Hematopoietic multipotent progenitor cell treated with erythropoietin and hydrocortisone succinate and interleukin-3 and kit ligand, for 15 days (in vitro differentiated cells): ENCODE results near the gene CABP7.
"Not testable (repeated sequence)": the region's sequence is repeated elsewhere in the genome, so short reads cannot be mapped to it uniquely, and the experiment has no call there.

Source experiments
- DNase-seq: peaks from one replicate; pipeline ENCODE4 v3.0.0-alpha.2; 2015; ENCODE audit warnings: low spot score

Gene CABP7

DNA sequence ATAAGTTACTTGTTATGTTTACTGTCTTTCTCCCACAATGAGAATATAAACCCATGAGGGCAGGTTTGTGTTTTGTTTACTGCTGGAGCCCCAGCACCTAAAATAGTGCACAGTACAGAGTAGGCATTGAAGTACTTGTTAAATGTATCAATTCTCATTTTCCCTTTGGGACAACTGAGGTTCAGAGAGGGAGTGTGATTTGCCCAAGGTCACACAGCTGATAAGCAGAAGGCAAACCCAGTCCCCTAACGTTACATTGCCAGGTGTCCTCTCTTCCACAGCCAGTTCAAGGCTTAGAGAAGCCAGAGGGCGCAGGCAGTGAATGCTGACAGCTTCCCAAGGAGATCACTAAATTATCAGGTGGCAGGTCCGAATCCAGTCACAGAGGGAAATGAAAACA is 30.2 kb downstream of the CABP7 start:
- no peak for DNase-seq

DNA sequence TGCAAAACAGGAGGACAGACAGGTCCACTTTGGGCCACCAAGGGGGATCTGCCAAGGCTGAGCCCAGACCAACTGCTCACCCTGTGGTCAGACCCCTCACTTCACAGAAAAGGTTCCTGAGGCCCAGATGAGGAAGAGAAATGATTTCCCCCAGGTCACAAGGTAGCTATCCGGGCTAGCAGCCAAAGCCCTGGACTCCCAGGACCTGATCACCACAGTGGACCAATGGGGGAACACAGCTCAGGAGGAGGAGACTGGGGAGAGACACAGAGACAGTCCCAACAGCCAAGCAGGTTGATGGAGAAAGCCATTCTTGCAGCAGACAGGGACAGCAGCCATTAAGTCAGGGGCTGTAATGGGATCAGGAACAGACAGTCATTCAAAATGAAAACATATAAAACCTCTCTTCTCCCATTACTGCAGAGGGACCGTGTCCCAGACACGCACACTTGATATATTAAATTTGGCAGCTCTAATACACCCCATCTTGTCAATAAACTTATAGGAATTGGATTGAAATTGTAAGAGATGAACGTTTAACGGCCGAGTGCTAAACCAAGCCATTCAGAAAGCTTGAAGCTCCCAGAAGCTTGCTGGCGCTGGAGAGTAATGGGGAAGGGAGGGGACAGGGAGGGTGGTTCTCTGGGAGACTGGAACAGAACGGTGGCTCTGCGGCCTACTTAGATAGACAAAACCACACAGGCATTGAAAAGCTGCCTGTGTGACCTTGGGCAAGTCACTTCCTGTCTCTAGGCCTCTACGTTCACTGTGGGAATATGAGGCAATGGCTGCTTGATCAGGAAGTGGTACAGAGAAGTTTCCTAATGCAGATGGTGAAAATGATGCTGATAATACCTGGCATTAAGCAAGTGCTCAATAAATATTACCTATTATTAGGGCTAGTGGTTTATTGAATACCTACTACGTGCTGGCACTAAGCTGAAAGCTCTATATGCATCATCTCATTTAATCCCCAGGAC is 31.0 kb downstream of the CABP7 start:
- DNase-seq = no peak

DNA sequence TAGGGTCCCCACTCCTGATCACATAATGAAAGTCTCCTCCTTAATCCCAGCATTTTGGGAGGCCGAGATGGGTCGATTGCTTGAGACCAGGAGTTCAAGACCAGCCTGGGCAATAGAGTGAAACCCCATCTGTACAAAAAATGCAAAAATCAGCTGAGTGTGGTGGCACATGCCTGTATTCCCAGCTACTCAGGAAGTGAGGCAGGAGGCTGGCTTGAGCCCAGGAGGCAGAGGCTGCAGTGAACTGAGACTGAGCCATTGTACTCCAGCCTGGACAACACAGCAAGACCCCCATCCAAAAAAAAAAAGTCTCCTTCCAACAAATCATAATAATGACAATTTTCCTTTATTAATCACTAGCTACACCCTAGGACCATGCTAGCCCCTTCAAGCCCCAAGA is 31.9 kb downstream of the CABP7 start:
- DNase-seq = no peak

DNA sequence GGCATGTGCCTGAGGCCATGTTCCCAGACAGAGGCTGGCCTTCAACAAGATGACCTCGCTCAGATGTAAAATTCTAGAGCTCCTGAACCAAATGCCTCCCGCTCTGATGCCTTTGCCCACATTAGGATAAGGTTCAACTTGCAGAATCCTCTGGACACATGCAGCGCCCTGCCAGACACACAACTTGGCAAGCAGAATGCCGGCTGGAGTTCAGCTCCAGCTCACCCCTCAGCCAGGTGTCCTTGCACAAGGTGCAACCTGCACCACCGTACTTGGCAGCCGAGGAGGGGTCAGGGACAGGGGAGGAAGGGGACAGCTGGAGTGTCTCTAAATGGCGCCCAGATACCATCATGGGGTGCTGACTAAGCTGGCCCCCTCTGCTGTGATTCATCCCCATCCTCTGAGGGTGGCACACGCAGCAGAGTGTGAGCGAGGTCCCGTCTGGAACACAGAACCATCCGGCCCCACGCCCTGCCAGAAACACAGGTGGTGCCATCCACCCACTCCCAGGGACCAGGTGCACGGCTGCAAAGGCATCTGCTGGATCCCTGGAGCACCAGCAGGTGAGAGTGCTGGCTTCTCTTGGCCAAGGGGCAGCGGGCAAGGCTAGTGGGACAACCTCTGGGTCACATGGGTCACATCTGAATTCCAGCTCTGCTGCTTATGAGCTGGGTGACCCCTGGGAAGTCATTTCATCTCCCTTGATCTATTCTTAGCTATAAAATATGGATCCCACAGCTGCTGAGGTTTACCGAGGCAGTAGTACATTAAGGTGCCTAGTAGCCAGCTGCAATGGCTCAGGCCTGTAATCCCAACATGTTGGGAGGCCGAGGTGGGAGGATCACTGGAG is 34.2 kb downstream of the CABP7 start:
- DNase-seq = no peak

DNA sequence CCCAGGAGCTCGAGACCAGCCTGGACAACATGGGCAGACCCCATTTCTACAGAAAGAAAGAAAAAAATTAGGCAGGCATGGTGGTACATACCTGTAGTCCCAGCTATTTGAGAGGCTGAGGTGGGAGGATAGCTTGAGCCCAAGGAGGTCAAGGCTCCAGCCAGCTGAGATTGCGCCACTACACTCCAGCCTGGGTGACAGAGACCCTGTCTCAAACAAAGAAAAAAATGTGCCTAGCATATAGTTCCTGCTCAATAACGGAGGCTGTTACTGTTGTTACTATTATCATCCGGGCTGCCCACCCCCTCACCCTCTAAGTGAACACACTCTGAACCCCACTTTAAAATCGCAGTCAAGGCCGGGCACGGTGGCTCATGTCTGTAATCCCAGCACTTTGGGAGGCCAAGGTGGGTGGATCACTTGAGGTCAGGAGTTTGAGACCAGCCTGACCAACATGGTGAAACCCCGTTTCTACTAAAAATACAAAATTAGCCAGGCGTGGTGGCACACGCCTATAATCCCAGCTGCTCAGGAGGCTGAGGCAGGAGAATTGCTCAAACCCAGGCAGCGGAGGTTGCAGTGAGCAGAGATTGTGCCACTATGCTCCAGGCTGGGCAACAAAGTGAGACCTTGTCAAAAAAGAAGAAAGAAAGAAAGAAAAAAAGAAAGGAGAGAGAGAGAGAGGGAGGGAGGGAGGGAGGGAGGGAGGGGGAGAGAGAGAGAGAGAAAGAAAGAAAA is 35.0 kb downstream of the CABP7 start:
- not testable (repeated sequence) for DNase-seq

DNA sequence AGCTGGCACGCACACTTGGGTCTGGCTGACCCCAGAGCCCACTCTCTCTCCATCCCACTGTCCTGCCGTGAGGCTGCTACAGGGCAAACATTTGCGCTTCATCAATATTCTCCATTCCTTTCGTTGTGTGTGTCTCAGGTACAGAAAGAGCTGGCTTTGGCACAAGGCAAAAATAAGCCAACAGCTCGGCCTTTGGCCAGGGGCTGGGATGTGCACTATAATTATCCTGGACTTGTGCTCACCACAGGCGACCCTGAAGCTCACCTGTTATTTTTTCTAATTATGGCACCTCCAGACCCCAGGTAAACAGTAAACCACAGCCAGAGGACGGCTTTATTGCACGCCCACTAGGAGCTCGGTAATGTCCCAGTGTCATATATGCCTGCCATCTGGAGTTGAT is 36.1 kb downstream of the CABP7 start:
- DNase-seq = no peak

DNA sequence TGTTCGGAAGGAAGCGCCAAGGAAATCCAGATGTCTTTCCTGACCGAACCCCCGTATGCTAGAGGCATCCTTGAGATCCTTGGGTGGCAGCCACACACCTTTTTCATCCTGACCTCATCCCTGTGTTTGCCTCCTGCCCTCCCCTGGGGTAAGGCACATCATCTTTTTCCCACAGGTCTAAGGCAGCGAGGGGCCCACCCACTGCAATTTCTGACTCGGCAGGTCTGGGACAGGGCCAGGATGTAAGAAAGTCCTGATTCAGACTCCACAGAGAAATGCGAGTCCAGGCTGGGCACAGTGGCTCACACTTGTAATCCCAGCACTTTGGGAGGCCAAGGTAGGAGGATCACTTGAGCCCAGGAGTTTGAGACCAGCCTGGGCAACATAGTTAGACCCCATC is 36.5 kb downstream of the CABP7 start:
- no peak for DNase-seq

DNA sequence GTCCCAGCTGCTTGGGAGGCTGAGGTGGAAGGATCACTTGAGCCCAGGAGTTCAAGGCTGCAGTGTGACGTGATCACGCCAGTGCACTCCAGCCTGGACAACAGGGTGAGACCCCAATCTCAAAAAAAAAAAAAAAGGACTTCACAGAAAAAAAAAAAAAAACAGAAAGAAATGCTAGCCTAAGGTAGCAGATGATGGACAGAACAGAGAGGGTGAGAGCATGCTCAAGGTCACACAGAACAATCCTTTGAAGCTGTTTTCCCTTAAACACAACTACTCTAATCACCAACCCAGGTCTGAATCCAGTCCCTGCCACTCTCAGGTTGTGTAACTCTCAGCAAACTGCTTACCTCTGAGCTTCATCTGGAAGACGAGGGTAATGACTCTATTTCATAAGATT is 37.3 kb downstream of the CABP7 start:
- DNase-seq = no peak

DNA sequence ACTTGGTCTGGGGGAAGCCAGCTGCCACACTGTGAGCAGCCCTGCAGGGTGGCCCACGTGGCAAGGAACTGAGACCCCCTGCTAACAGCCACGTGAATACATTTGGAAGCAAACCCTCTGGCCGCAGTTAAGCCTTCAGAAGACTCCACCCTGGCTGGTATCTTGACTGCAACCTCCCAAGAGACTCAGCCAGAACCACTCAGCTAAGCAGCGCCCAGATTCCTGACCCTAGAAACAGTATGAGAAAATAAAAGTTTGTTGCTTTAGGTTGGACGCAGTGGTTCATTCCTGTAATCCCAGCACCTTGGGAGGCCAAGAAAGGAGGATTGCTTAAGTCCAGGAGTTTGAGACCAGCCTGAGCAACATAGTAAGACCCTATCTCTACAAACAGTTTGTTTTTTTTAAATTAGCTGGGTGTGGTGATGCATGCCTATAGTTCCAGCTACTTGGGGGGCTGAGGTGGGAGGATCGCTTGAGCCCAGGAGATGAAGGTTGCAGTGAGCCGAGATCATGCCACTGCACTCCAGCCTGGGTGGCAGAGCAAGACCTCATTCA is 38.3 kb downstream of the CABP7 start:
- no peak for DNase-seq

DNA sequence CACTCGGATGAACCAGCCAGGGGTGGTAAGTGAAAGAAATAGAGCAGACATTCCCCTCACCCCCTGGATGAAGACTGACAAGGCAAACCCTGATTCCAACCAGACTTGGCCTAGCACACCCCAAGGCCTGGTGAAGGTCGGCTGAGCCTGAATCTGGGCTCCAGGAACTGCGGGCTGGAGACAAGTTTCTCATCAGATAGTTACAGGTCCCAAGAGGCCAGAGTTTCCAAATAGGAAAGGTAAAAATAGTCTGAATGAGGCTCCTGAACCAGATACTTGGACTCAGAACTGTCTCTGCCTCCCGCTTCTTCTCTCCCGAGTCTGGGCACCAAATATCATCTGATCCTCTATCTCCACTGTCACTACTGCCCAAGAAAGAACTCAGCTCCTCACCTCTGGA is 39.2 kb downstream of the CABP7 start:
- no peak for DNase-seq

DNA sequence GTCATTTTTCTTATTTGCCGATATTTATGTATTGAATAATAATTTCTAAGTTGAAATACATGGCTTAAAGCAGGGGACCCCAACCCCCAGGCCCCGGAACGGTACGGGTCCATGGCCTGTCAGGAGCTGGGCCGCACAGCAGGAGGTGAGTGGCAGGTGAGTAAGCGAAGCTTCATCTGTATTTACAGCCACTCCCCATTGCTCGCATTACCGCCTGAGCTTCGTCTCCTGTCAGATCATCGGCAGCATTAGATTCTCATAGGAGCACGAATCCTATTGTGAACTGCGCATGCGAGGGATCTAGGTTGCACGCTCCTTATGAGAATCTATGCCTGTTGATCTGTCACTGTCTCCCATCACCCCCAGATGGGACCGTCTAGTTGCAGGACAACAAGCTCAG is 42.5 kb downstream of the CABP7 start:
- no peak for DNase-seq

DNA sequence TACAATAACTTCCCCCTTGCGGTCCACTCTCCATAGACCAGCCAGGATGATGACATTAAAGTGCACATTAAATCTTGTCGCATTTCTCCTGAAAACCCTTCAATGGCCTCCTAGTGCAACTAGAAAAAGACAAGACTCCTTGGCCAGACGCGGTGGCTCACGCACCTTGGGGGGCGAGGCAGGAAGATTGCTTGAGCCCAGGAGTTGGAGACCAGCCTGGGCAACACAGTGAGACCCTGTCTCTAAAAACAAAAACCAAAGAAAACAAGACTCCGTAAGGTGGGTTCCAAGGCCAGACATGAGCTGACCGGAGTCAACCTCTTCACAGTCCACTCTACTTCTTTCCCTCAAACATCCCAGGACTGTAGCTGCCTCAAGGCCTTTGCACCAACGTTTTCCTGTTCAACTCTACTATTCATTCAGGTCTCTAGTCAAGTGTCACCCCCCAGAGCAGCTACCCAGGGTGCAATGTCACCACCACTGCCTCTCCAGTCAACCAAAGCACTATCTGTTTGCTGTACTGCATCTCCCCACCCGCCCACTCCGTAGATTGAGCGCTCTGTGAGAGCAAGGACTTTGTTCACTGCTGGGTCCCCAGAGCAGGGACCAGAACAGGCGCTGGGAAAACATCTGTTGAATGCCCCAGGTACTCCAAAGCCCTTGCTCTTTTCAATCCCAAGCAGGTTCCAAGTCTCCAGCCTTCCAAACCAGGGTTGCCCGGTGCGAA is 46.3 kb downstream of the CABP7 start:
- DNase-seq = peak; percentile 48

DNA sequence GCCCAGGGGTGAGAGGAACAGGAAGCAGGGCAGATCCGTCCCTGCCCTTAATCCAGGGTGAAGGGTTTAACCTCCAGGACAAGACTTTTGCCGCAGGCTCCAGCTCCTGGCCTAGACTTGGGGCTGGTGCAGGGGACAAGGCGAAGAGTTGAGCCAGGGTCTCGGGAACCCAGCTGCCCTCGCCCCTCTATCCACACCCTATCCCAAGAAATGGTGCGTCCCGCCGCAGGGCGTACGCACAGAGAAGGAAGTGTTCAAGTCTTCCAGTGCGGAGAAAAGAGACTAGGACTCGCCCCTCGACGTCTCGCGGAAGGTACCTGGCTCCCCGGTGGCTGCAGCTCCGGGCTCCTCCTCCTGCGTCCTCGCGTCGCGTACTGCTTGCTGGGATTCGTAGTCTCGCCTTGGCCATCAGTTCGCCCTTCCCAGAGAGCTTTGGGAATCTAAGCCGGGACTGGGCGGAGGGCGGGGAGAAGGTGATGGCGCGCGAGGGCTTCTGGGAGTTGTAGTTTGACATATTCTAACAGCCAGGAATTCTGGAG is 46.9 kb downstream of the CABP7 start, which contains the start of gene ZMAT5:
Gene ZMAT5 (minus strand): TSS at position 376 of the 539 bp plus-strand sequence. CDS start 18,463 bp downstream, outside the sequence.
- DNase-seq = peak; percentile 96

DNA sequence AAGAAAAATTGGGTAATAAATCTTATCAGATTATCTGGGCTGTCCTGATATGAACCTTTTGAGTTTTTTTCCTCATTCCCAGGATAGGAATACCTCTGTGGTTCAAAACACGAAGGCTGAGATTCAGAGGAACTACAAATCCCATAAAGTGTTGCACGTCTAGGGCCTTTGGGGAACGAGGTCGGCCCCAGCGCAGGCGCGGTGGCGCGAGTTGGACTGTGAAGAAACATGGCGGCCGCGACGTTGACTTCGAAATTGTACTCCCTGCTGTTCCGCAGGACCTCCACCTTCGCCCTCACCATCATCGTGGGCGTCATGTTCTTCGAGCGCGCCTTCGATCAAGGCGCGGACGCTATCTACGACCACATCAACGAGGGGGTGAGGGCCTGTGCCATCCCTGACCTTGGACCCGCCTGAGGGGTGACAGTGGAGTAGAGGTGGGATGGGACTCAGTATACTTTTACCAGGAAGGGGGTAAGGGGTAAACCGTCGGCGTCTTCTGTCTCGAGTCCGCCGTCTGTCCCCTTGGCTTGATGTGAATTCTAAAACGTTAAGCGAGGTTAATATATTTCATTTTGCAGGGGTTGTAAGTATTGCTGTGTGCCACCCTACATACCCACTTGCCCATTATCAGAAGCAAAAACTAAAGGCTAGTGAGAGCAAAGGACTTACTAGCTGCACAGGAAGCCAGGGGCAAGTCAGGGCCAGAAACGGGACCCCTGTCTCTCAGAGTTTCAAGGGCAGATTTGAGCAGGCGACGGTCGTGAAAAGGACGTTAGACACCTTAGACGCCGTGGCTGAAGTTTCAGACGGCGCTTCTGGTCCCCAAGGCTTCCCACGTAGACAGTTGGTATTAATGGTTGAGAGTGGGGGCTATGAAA is 47.6 kb downstream of the CABP7 start, which contains the start of gene UQCR10:
Gene UQCR10 (plus strand): TSS at position 199 of the 881 bp plus-strand sequence. CDS start 30 bp downstream, at position 229.
- peak; percentile 95 for DNase-seq

DNA sequence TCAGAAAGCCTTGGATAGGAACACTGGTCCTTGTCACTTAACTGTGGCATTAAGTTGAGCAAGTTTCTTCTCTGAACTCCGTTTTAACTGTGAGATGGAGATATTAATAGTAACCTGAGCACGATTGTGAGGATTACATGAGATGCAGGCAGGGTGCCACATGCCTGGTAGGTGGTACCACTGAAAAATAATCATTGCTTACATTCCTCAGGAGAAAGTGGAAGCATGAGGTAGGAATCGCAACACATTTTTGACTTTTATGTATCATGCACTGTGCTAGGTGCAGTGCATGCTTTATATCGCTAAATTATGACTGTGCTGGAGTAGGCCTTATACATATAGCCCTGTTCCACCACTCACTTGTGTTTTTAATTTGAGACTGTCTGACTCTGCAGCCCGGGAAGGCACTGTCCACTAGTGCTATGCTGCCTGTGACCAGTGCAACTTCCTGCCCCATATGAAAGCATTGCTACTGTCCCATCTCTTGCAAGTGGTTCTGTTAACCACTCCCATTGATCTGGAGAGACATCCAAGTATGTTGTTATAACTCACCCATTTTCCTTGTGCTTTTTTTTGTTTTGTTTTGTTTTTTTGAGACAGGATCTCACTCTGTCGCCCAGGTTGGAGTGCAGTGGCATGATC is 48.4 kb downstream of the CABP7 start:
- no peak for DNase-seq

DNA sequence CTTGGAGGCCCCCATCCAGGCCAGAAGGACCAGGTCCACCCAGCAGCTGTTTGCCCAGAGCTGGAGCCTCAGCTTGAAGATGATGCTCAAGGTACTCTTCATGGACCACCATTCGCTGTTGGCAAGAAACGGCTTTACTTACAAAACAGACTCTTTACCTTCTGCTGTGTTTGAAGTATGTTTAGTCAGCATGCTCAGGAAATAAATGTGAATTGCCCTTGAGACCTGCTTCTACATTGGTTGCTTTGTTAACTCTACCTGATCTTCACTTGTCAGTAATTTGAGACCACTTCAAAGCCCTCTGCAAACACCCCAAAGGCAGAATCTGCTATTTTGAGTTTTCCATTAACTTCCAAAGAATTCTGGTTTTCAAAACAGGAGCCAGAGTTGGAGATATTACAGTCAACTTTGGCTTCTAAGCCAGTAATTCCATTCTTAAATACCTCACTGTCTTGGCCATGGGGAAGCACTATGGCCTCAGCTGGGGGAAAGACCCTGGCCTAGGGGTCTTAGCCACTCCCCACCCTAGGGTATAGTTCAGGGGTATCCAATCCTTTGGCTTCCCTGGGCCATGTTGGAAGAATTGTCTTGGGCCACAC is 50.0 kb downstream of the CABP7 start:
- DNase-seq = no peak

DNA sequence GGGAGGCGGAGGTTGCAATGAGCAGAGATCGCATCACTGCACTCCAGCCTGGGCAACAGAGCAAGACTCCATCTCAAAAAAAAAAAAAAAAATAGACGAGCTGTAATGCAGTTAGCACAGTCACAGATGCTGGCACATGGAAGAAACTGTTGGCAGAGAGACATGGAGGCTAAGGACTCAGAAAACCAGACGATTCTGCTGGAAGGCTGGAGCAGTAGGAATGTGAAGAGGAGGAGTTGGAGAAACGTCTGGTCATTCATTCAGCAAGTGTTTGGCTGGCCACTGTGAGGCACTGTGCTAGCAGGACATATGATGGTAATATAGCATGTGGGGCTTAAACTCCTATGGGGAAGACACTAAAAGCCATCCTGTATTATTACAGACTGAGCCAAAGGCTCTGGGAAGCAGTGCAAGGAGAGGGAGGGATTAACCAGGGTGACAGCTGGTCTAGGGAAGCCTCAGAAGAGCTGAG is 52.4 kb downstream of the CABP7 start:
- DNase-seq = peak; percentile 15

DNA sequence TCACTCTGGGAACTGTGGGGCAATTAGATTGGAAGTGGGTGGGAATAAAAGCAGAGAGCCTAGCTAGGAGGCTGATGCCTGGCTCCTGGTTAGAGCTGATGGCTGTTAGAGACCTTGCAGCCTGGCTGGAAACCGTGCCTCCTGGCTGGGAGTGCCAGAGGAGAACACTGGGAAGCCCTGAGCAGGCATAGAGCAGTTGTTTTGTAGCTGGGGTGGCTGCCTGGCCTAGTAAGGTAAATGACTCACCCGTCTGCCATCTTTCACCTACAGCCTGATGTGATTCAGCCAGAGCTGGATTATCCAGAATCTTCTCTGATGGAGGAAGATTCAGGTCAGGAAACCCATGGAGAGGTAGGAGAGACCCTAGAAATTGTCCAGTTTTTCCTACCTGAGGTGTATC is 53.4 kb downstream of the CABP7 start:
- DNase-seq = no peak

DNA sequence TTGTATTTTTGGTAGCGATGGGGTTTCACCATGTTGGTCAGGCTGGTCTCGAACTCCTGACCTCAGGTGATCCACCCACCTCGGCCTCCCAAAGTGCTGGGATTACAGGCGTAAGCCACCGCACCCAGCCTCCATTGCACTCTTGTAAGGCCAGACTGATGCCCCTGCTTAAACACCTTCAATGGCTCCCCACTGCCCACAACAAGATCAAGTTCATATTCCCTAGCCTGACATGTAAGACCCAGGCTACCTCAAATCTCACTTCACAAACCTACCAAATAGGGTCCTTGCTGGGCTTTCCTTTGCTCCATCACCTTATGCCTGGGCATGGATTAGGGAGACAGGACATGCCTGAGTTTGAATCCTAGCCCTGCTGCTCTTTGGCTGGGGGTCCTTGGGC is 60.4 kb downstream of the CABP7 start:
- DNase-seq = no peak
